Measurements from ENCODE around the gene SMS. TPM values are rescaled to one million over a fixed set of nuclear protein-coding genes. Genes with fewer than 3 reads are reported as not detected.

SMS gene
- total RNA-seq, 1 donor from 2014 or later: 66.3 TPM

GRCh38 chrX:21963269-21963668, 22.8 kb downstream of the SMS start:
- no peak overlapping the region for H3K4me3 Mint-ChIP-seq
- no peak overlapping the region for H3K27ac Mint-ChIP-seq
- TF ChIP-seq CTCF (IDR thresholded peaks at IDR 0.05): no peak
- DNase-seq (no peak), ATAC-seq (ENCODE audit: low read depth) (no peak)
- intact Hi-C loops (cut with micrococcal nuclease): no loop called here
- ChIA-PET CTCF (no interaction called here), POLR2A (no interaction called here)
- H3K9me3 Mint-ChIP-seq: no peaks in the 10 kb centered on the region
- H3K36me3 Mint-ChIP-seq (ENCODE audit: low read depth): peaks cover 2% of the 10 kb centered on the region
- H3K4me1 Mint-ChIP-seq: peaks cover 32% of the 10 kb centered on the region
- no peaks in the 10 kb centered on the region for H3K27me3 Mint-ChIP-seq

GRCh38 chrX:21963731-21964405, 23.4 kb downstream of the SMS start:
- DNase-seq: no peak
- Mint-ChIP-seq H3K4me3 (no peak overlapping the region), H3K36me3 (ENCODE audit: low read depth) (peaks cover 4% of the 10 kb centered on the region), H3K27ac (no peak overlapping the region), H3K9me3 (no peaks in the 10 kb centered on the region), H3K27me3 (no peaks in the 10 kb centered on the region), H3K4me1 (peaks cover 32% of the 10 kb centered on the region)
- POLR2A ChIA-PET: interaction anchor here (0.7 kb wide), 1 partner anchor 29 kb away, joined by 3 read pairs; no protein-coding TSS in a partner anchor
- CTCF ChIA-PET: no interaction called here
- TF ChIP-seq CTCF (IDR thresholded peaks at IDR 0.05): no peak
- ATAC-seq (ENCODE audit: low read depth): no peak
- intact Hi-C loops (cut with micrococcal nuclease): no loop called here

GRCh38 chrX:21966866-21967265, 26.4 kb downstream of the SMS start:
- CTCF ChIA-PET: no interaction called here
- TF ChIP-seq CTCF (IDR thresholded peaks at IDR 0.05): no peak
- Mint-ChIP-seq H3K27ac (no peak overlapping the region), H3K27me3 (no peaks in the 10 kb centered on the region), H3K36me3 (ENCODE audit: low read depth) (peaks cover 18% of the 10 kb centered on the region), H3K4me1 (peaks cover 9% of the 10 kb centered on the region), H3K4me3 (no peak overlapping the region), H3K9me3 (no peaks in the 10 kb centered on the region)
- intact Hi-C loops (cut with micrococcal nuclease): no loop called here
- DNase-seq (no peak), ATAC-seq (ENCODE audit: low read depth) (no peak)
- POLR2A ChIA-PET: no interaction called here

GRCh38 chrX:21968333-21968732, 27.8 kb downstream of the SMS start:
- DNase-seq: no peak
- no peak for TF ChIP-seq CTCF (IDR thresholded peaks at IDR 0.05)
- intact Hi-C loops (cut with micrococcal nuclease): no loop called here
- H3K4me3 Mint-ChIP-seq: no peak overlapping the region
- CTCF ChIA-PET: no interaction called here
- H3K27me3 Mint-ChIP-seq: no peaks in the 10 kb centered on the region
- POLR2A ChIA-PET: no interaction called here
- H3K4me1 Mint-ChIP-seq: peaks cover 16% of the 10 kb centered on the region
- H3K27ac Mint-ChIP-seq: no peak overlapping the region
- H3K9me3 Mint-ChIP-seq: no peaks in the 10 kb centered on the region
- peaks cover 26% of the 10 kb centered on the region for H3K36me3 Mint-ChIP-seq (ENCODE audit: low read depth)
- ATAC-seq (ENCODE audit: low read depth): no peak

- Mint-ChIP-seq H3K4me1 (peaks cover 27% of the 10 kb centered on the region), H3K27me3 (no peaks in the 10 kb centered on the region), H3K27ac (no peak overlapping the region), H3K9me3 (no peaks in the 10 kb centered on the region), H3K4me3 (no peak overlapping the region), H3K36me3 (ENCODE audit: low read depth) (peaks cover 34% of the 10 kb centered on the region)
- CTCF ChIA-PET: interaction anchor here (0.7 kb wide), 1 partner anchor 12 kb away, joined by 3 read pairs; no protein-coding TSS in a partner anchor
- intact Hi-C loops (cut with micrococcal nuclease): loop anchor here (10.0 kb wide), 1 partner anchor 1446 kb away; no protein-coding TSS in a partner anchor
- POLR2A ChIA-PET: no interaction called here
- DNase-seq (no peak), ATAC-seq (ENCODE audit: low read depth) (no peak)
- TF ChIP-seq CTCF (IDR thresholded peaks at IDR 0.05): no peak
Measured at GRCh38 chrX:21970326-21970725, 29.8 kb downstream of the SMS start.

Measured in activated B cell treated with CpG ODN at 0.5 μM for 24 hours (primary cell).